Right lobe of liver (tissue), 6 donors: ENCODE data around the gene CARS1. TPM values are rescaled to one million over a fixed set of nuclear protein-coding genes. Genes with fewer than 3 reads are reported as not detected.

ENCODE experiments used
- ATAC-seq, 4 donors: fragments of 200-7000 bp; cut with Tn5 transposase; one replicate each; pipeline ENCODE4 v1.9.1; 2020; ENCODE audit warnings: mild to moderate bottlenecking in 4 of 4, moderate library complexity in 4 of 4
- DNase-seq, 3 donors: peaks; one replicate each; pipeline ENCODE4 v3.0.0-alpha.2; 2020
- H3K27ac ChIP-seq, 3 donors: fragments of 200-600 bp; one replicate each; pipeline ENCODE4 v1.8.0; 2022
- H3K27me3 ChIP-seq, 2 donors: fragments of 200-600 bp; one replicate each; pipeline ENCODE4 v1.8.0; 2022
- H3K36me3 ChIP-seq, 4 donors: fragments of 200-600 bp; sonication (generic) in 1 of 4; one replicate each; pipeline versions ENCODE4 v1.5.1 to v1.8.0; 2017 to 2022; ENCODE audit warnings: control low read depth in 1 of 4
- H3K4me1 ChIP-seq, 4 donors: fragments of 200-600 bp; sonication (generic) in 1 of 4; one replicate each; pipeline versions ENCODE4 v1.5.1 to v1.8.0; 2017 to 2022; ENCODE audit warnings: control low read depth in 1 of 4
- H3K4me3 ChIP-seq, 3 donors: fragments of 200-600 bp; one replicate each; pipeline ENCODE4 v1.8.0; 2022
- H3K9me3 ChIP-seq, 4 donors: fragments of 200-600 bp; sonication (generic) in 1 of 4; one replicate each; pipeline versions ENCODE4 v1.5.1 to v1.8.0; 2017 to 2022; ENCODE audit warnings: control low read depth in 1 of 4
- CTCF ChIP-seq, 4 donors: fragments of 200-600 bp in 3 of 4; fragments of 450-650 bp in 1 of 4; IDR thresholded peaks; one replicate each; pipeline versions ENCODE4 v1.5.1 to v1.8.0; 2016 to 2022; ENCODE audit warnings: antibody characterized with exemption in 4 of 4, mild to moderate bottlenecking in 2 of 4
- POLR2A ChIP-seq: fragments of 450-650 bp; IDR thresholded peaks from one replicate; pipeline ENCODE4 v1.6.1; 2017; ENCODE audit warnings: antibody characterized with exemption, mild to moderate bottlenecking
- WGBS: methylation state at CpG from one replicate; pipeline ENCODE4 v1.1.6; 2018; ENCODE audit warnings: low coverage, low lambda C conversion rate; ENCODE audit not compliant: insufficient coverage; ENCODE audit errors: missing lambda C conversion rate; 5-methylcytosine and 5-hydroxymethylcytosine counted together
- intact Hi-C, 2 donors: fragments of 100-400 bp; cut with DNase I; formaldehyde crosslinking; loops; one replicate each; pipeline versions ENCODE4 v1.11.2 to v1.14.1; 2022
- total RNA-seq, 6 experiments: library from RNA; depleted of rRNA in 2 of 6; stranded (reverse); fragments of >200 nt in 2 of 6; fragmentation: NEBNext Ultra II Directional in 3 of 6; extraction: Animal tissue kit (Norgen Biotek cat#: 25700) in 3 of 6; gene quantifications; one replicate each; pipeline versions ENCODE4 v1.1.0 to v1.2.4, GENCODE V29; 2016 to 2023
- donor health status: DM: no; HTN: yes; CAD: no.
- donor health status: DM: no; HTN: no; CAD: no.
- donor health status: DM: no; HTN: no; CAD: no.
- donor health status: DM: no; HTN: yes; CAD: no.
- donor health status: DM: no; HTN: yes; CAD: no.

Gene CARS1
- total RNA-seq, 6 experiments from 2014 or later, result 17.3 to 44.7 (median 22.7) TPM

GRCh38 chr11:3055891-3056290, 1.3 kb downstream of the CARS1 start:
- DNase-seq (no peak), ATAC-seq (peak in 1 of 4 donors; percentile 6)
- 44% methylated on average over 3 of the region's 8 CpGs for WGBS
- H3K9me3 ChIP-seq, result no peaks in the 10 kb centered on the region
- H3K27me3 ChIP-seq, result no peaks in the 10 kb centered on the region
- intact Hi-C loops, result no loop called here
- peak overlapping the region in 1 of 3 donors; percentile 88 for H3K4me3 ChIP-seq
- H3K36me3 ChIP-seq, result no peaks in the 10 kb centered on the region
- TF ChIP-seq CTCF (IDR thresholded peaks at IDR 0.05) (no peak), POLR2A (no peak)
- peaks cover 0 to 13% (median 5%) of the 10 kb centered on the region in 4 donors for H3K4me1 ChIP-seq
- no peak overlapping the region for H3K27ac ChIP-seq

- Histone ChIP-seq H3K4me1 (peaks cover 0 to 10% (median 5%) of the 10 kb centered on the region in 4 donors), H3K4me3 (no peak overlapping the region), H3K9me3 (no peaks in the 10 kb centered on the region), H3K36me3 (no peaks in the 10 kb centered on the region), H3K27ac (no peak overlapping the region), H3K27me3 (no peaks in the 10 kb centered on the region)
- WGBS, result 62% methylated on average over 5 of the region's 11 CpGs
- TF ChIP-seq CTCF (IDR thresholded peaks at IDR 0.05), result no peak
- no peak for TF ChIP-seq POLR2A
- DNase-seq (no peak), ATAC-seq (no peak)
- intact Hi-C loops, result no loop called here
Observed at GRCh38 chr11:3052567-3052966, 4.7 kb downstream of the CARS1 start.

GRCh38 chr11:3052109-3052479, 5.1 kb downstream of the CARS1 start:
- ATAC-seq (no peak), DNase-seq (no peak)
- intact Hi-C loops, result no loop called here
- H3K9me3 ChIP-seq, result no peaks in the 10 kb centered on the region
- no peaks in the 10 kb centered on the region for H3K36me3 ChIP-seq
- no peaks in the 10 kb centered on the region for H3K27me3 ChIP-seq
- H3K4me1 ChIP-seq, result peaks cover 0 to 10% (median 5%) of the 10 kb centered on the region in 4 donors
- TF ChIP-seq POLR2A (no peak), CTCF (IDR thresholded peaks at IDR 0.05) (no peak)
- no peak overlapping the region for H3K4me3 ChIP-seq
- 70% methylated on average over 2 of the region's 14 CpGs for WGBS
- H3K27ac ChIP-seq, result no peak overlapping the region

GRCh38 chr11:3051196-3052108, 5.8 kb downstream of the CARS1 start:
- H3K27ac ChIP-seq, result no peak overlapping the region
- intact Hi-C loops, result no loop called here
- no peak for ATAC-seq
- TF ChIP-seq POLR2A (no peak), CTCF (IDR thresholded peaks at IDR 0.05) (no peak)
- no peaks in the 10 kb centered on the region for H3K9me3 ChIP-seq
- H3K4me1 ChIP-seq, result peaks cover 0 to 10% (median 3%) of the 10 kb centered on the region in 4 donors
- H3K27me3 ChIP-seq, result no peaks in the 10 kb centered on the region
- DNase-seq, result no peak
- no peaks in the 10 kb centered on the region for H3K36me3 ChIP-seq
- no peak overlapping the region for H3K4me3 ChIP-seq
- WGBS, result 70% methylated on average over 7 of the region's 13 CpGs
